Adipocyte (in vitro differentiated cells): ENCODE results near the gene MMP25.

ENCODE experiments used
- DNase-seq: peaks from one replicate; pipeline ENCODE4 v3.0.0-alpha.2; 2015; ENCODE audit warnings: low read depth
- H3K27me3 ChIP-seq: replicated peaks from 2 replicates; pipeline ENCODE4 v1.7.0; 2013; ENCODE audit warnings: mild to moderate bottlenecking, low read length, moderate library complexity; ENCODE audit not compliant: control insufficient read depth, insufficient read depth
- H3K36me3 ChIP-seq: 2 replicates; pipeline ENCODE4 v1.7.0; 2013; ENCODE audit warnings: low read length, mild to moderate bottlenecking, moderate library complexity; ENCODE audit not compliant: control insufficient read depth, insufficient read depth, severe bottlenecking
- H3K4me1 ChIP-seq: 2 replicates; pipeline ENCODE4 v1.7.0; 2013; ENCODE audit warnings: mild to moderate bottlenecking, low read length, moderate library complexity; ENCODE audit not compliant: control insufficient read depth, insufficient read depth
- H3K4me3 ChIP-seq: 2 replicates; pipeline ENCODE4 v1.7.0; 2013; ENCODE audit warnings: mild to moderate bottlenecking, low read length, moderate library complexity
- H3K9ac ChIP-seq: 2 replicates; pipeline ENCODE4 v1.7.0; 2013; ENCODE audit warnings: mild to moderate bottlenecking, low read length, moderate library complexity
- H3K9me3 ChIP-seq: 2 replicates; pipeline ENCODE4 v1.7.0; 2013; ENCODE audit warnings: mild to moderate bottlenecking, low read length, moderate library complexity; ENCODE audit not compliant: control insufficient read depth

MMP25 gene

GRCh38 chr16:3106205-3106928 is 60.0 kb downstream of the MMP25 start:
- DNase-seq = peak; percentile 94
- Histone ChIP-seq H3K4me1 (peaks cover 3% of the 10 kb centered on the region), H3K36me3 (no peaks in the 10 kb centered on the region), H3K27me3 (no peaks in the 10 kb centered on the region), H3K9ac (peak overlapping the region; percentile 75), H3K4me3 (peak overlapping the region; percentile 83), H3K9me3 (no peaks in the 10 kb centered on the region)
